Keratinocyte (primary cell): ENCODE data around the gene TMEM94.

ENCODE experiments used
- CTCF ChIP-seq, 3 experiments: IDR thresholded peaks in 1 of 3; conservative IDR thresholded peaks in 1 of 3; optimal IDR thresholded peaks in 1 of 3; 2 replicates in 2 of 3; 3 replicates in 1 of 3; pipeline versions ENCODE3 to v1.5.1; 2011; ENCODE audit warnings: low read length in 3 of 3, mild to moderate bottlenecking in 3 of 3, moderate library complexity in 2 of 3, control low read depth in 1 of 3, inconsistent platforms in 1 of 3; ENCODE audit not compliant: insufficient read depth in 2 of 3; ENCODE audit errors: extremely low read depth in 1 of 3
- EZH2 ChIP-seq: IDR thresholded peaks from one replicate; pipeline ENCODE4 v1.6.1; 2012; ENCODE audit warnings: inconsistent platforms, mild to moderate bottlenecking, low read length, moderate library complexity

- TF ChIP-seq CTCF (optimal IDR thresholded peaks at IDR 0.05 in 1 of 3, IDR thresholded peaks at IDR 0.05 in 1 of 3, conservative IDR thresholded peaks at IDR 0.05 in 1 of 3; ENCODE audit: extremely low read depth in 1 of 3, insufficient read depth in 2 of 3, low read length in 3 of 3) (no peak), EZH2 (no peak)
Observed at GRCh38 chr17:75459246-75459589, 2.8 kb downstream of the TMEM94 start.
